PFSK-1 (cell line): ENCODE data around the gene KLF11.

ENCODE experiments used
- POLR2AphosphoS5 ChIP-seq: IDR thresholded peaks from 2 replicates; pipeline ENCODE4 v1.6.1; 2012; ENCODE audit warnings: low read depth, mild to moderate bottlenecking, control low read depth, low read length, moderate library complexity
- REST ChIP-seq, 2 experiments: IDR thresholded peaks; 2 replicates each; pipeline versions ENCODE4 v1.6.1 to v1.8.0; 2011 to 2012; ENCODE audit warnings: low read depth in 2 of 2, low read length in 2 of 2, control low read depth in 1 of 2, inconsistent platforms in 1 of 2, mild to moderate bottlenecking in 1 of 2, moderate library complexity in 1 of 2; ENCODE audit not compliant: insufficient read depth in 1 of 2
- SIN3A ChIP-seq: IDR thresholded peaks from 2 replicates; pipeline ENCODE4 v1.6.1; 2012; ENCODE audit warnings: mild to moderate bottlenecking, low read length, moderate library complexity, borderline replicate concordance; ENCODE audit not compliant: insufficient read depth
- TAF1 ChIP-seq: IDR thresholded peaks from 2 replicates; pipeline ENCODE4 v1.6.1; 2012; ENCODE audit warnings: low read length, control low read depth, borderline replicate concordance; ENCODE audit not compliant: insufficient read depth

GRCh38 chr2:10085043-10085667 is 41.8 kb downstream of the KLF11 start:
- TF ChIP-seq POLR2AphosphoS5 (no peak), REST (IDR thresholded peaks at IDR 0.05; ENCODE audit: insufficient read depth in 1 of 2, low read depth in 2 of 2, low read length in 2 of 2) (no peak), SIN3A (no peak), TAF1 (no peak)
